Aorta (tissue), 5 donors: ENCODE data around the gene PADI3. TPM values are rescaled to one million over a fixed set of nuclear protein-coding genes. Genes with fewer than 3 reads are reported as not detected.

Experiments
- ATAC-seq: fragments of 200-7000 bp; cut with Tn5 transposase; one replicate; pipeline ENCODE4 v1.9.1; 2022; ENCODE audit warnings: moderate library complexity; ENCODE audit not compliant: low FRiP score
- DNase-seq, 2 donors: peaks; one replicate each; pipeline ENCODE4 v3.0.0-alpha.2; 2020
- H3K27ac ChIP-seq, 2 donors: one replicate each; pipeline ENCODE4 v1.5.1; 2013; ENCODE audit warnings: low read length in 2 of 2, mild to moderate bottlenecking in 2 of 2, moderate library complexity in 2 of 2, control low read depth in 1 of 2, inconsistent platforms in 1 of 2, low read depth in 1 of 2
- H3K27me3 ChIP-seq, 2 donors: one replicate each; pipeline ENCODE4 v1.6.1; 2013; ENCODE audit warnings: control low read depth in 1 of 2, low read length in 1 of 2, mild to moderate bottlenecking in 1 of 2, moderate library complexity in 1 of 2; ENCODE audit not compliant: insufficient read depth in 2 of 2, control insufficient read depth in 1 of 2
- H3K36me3 ChIP-seq, 2 donors: one replicate each; pipeline ENCODE4 v1.6.1; 2013; ENCODE audit warnings: control low read depth in 1 of 2, low read length in 1 of 2, mild to moderate bottlenecking in 1 of 2; ENCODE audit not compliant: insufficient read depth in 2 of 2, control insufficient read depth in 1 of 2
- H3K4me1 ChIP-seq, 2 donors: one replicate each; pipeline ENCODE4 v1.6.1; 2013; ENCODE audit warnings: low read length in 2 of 2, control low read depth in 1 of 2, mild to moderate bottlenecking in 1 of 2, moderate library complexity in 1 of 2; ENCODE audit not compliant: insufficient read depth in 2 of 2, control insufficient read depth in 1 of 2
- H3K4me3 ChIP-seq, 2 donors: one replicate each; pipeline ENCODE4 v1.5.1; 2013; ENCODE audit warnings: low read length in 2 of 2, control low read depth in 1 of 2, mild to moderate bottlenecking in 1 of 2
- H3K9me3 ChIP-seq: one replicate; pipeline ENCODE4 v1.6.1; 2013; ENCODE audit warnings: mild to moderate bottlenecking, low read length; ENCODE audit not compliant: control insufficient read depth
- WGBS, 2 donors: extraction: QIAGEN DNeasy Blood & Tissue Kit; methylation state at CpG; one replicate each; pipeline ENCODE4 v1.1.7; 2013; 5-methylcytosine and 5-hydroxymethylcytosine counted together
- intact Hi-C, 2 donors: fragments of 100-400 bp; cut with DNase I; formaldehyde crosslinking; loops; one replicate each; pipeline versions ENCODE4 v1.14.2 to v1.15.0; 2022
- polyA plus RNA-seq, 2 donors: library from polyadenylated mRNA; stranded (reverse); fragments of 200-250 nt; gene quantifications; one replicate each; pipeline ENCODE4 v1.2.3, GENCODE V29; 2013
- total RNA-seq, 2 donors: library from RNA; stranded (reverse); fragmentation: NEBNext Ultra II Directional; extraction: Animal tissue kit (Norgen Biotek cat#: 25700); gene quantifications; one replicate each; pipeline ENCODE4 v1.2.1, GENCODE V29; 2021
- donor health status: healthy with polysubstance abuse.
- donor health status: Bipolar disorder and iron deficiency.
- donor health status: DM: no; HTN: no; CAD: no.
- donor health status: DM: no; HTN: no; CAD: no.
- donor health status: DM: yes; HTN: yes; CAD: no.

PADI3 gene
- total and polyA plus RNA-seq, 4 donors: not detected

- no peaks in the 10 kb centered on the region for H3K9me3 ChIP-seq
- no peak for ATAC-seq
- no peaks in the 10 kb centered on the region for H3K27me3 ChIP-seq
- H3K36me3 ChIP-seq: no peaks in the 10 kb centered on the region
- H3K27ac ChIP-seq: no peak overlapping the region
- WGBS, 2 donors: 71 to 82% methylated on average over 4 of the region's 4 CpGs
- intact Hi-C loops: no loop called here
- H3K4me1 ChIP-seq: no peaks in the 10 kb centered on the region
- H3K4me3 ChIP-seq: no peak overlapping the region
- no peak for DNase-seq
Observed at GRCh38 chr1:17206196-17206595, 42.7 kb upstream of the PADI3 start.

GRCh38 chr1:17207046-17207445, 41.9 kb upstream of the PADI3 start:
- 47 to 48% methylated on average over 4 of the region's 4 CpGs for WGBS, 2 donors
- ATAC-seq: no peak

GRCh38 chr1:17207540-17207939, 41.4 kb upstream of the PADI3 start:
- Histone ChIP-seq H3K36me3 (no peaks in the 10 kb centered on the region), H3K9me3 (no peaks in the 10 kb centered on the region), H3K4me3 (no peak overlapping the region), H3K27me3 (no peaks in the 10 kb centered on the region), H3K4me1 (no peaks in the 10 kb centered on the region), H3K27ac (no peak overlapping the region)
- 77 to 86% methylated on average over 5 of the region's 5 CpGs for WGBS, 2 donors
- DNase-seq: no peak
- intact Hi-C loops: no loop called here
- ATAC-seq: no peak

More at GRCh38 chr1:17207046-17207445, 41.9 kb upstream of the PADI3 start:
- Histone ChIP-seq H3K27ac (no peak overlapping the region), H3K4me3 (no peak overlapping the region), H3K4me1 (no peaks in the 10 kb centered on the region), H3K27me3 (no peaks in the 10 kb centered on the region), H3K36me3 (no peaks in the 10 kb centered on the region), H3K9me3 (no peaks in the 10 kb centered on the region)
- intact Hi-C loops: no loop called here
- DNase-seq: peak in 1 of 2 donors; percentile 86

DNA sequence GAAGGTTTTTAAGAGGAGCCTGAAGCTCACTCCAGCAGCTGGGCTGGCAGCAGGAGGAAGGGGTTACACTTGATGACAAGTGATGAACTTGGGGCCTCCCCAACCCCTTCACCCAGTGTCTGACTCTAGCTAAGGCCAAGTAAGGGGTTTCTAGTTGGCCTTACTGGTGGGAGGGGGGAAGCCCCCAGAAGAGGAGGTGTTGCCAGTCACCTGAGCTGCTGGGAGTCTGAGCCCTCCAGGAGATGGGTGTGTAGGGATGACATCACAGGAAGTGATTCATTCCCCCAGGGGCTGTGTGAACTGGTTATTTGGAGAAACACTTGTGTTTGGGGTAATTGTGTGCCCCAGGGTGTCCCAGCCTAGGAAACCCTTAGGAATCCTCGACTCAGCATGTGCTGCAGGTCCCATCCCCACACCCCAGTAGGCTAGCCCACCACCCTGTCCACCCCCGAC, 40.9 kb upstream of the PADI3 start:
- DNase-seq: no peak
- Histone ChIP-seq H3K36me3 (no peaks in the 10 kb centered on the region), H3K9me3 (no peaks in the 10 kb centered on the region), H3K4me1 (no peaks in the 10 kb centered on the region), H3K27me3 (no peaks in the 10 kb centered on the region), H3K4me3 (no peak overlapping the region), H3K27ac (no peak overlapping the region)
- no peak for ATAC-seq
- 57 to 83% methylated on average over 2 of the region's 2 CpGs for WGBS, 2 donors
- intact Hi-C loops: no loop called here

- Histone ChIP-seq H3K36me3 (no peaks in the 10 kb centered on the region), H3K4me1 (no peaks in the 10 kb centered on the region), H3K27ac (no peak overlapping the region), H3K27me3 (no peaks in the 10 kb centered on the region), H3K9me3 (no peaks in the 10 kb centered on the region), H3K4me3 (no peak overlapping the region)
- 81 to 95% methylated on average over 3 of the region's 3 CpGs for WGBS, 2 donors
- intact Hi-C loops: no loop called here
- no peak for ATAC-seq
- DNase-seq: no peak
Observed at GRCh38 chr1:17208546-17208945, 40.4 kb upstream of the PADI3 start.

DNA sequence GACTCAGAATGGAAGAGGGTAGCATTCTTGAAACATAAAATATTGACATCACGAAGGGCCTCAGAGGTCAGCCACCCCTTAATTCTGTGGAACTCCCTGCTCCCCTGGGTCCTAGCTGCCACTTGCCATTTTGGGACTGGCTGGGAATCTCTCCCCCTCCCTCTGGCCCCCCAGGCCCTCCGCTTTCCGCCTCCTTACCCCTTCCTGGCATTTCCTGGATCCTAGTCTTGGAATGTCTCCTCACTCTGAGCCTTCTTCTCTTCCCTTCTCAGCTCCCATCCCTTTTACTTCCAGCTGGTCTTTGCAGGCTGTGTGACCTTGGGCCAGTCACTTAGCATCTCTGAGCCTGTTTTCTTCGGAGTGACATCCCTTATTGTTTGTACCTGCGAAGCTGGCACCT, 39.5 kb upstream of the PADI3 start:
- no peaks in the 10 kb centered on the region for H3K4me1 ChIP-seq
- no peak overlapping the region for H3K4me3 ChIP-seq
- no peaks in the 10 kb centered on the region for H3K9me3 ChIP-seq
- WGBS, 2 donors: 84 to 86% methylated on average over 5 of the region's 5 CpGs
- H3K36me3 ChIP-seq: no peaks in the 10 kb centered on the region
- ATAC-seq (no peak), DNase-seq (no peak)
- no peak overlapping the region for H3K27ac ChIP-seq
- intact Hi-C loops: no loop called here
- no peaks in the 10 kb centered on the region for H3K27me3 ChIP-seq

- H3K27me3 ChIP-seq: no peaks in the 10 kb centered on the region
Observed at GRCh38 chr1:17210176-17210575, 38.7 kb upstream of the PADI3 start.

GRCh38 chr1:17211377-17211776, 37.5 kb upstream of the PADI3 start:
- Histone ChIP-seq H3K27me3 (no peaks in the 10 kb centered on the region), H3K36me3 (no peaks in the 10 kb centered on the region), H3K9me3 (no peaks in the 10 kb centered on the region), H3K4me1 (no peaks in the 10 kb centered on the region), H3K4me3 (no peak overlapping the region), H3K27ac (no peak overlapping the region)
- ATAC-seq (no peak), DNase-seq (no peak)
- intact Hi-C loops: no loop called here
- WGBS, 2 donors: 96 to 98% methylated on average over 5 of the region's 5 CpGs

More at GRCh38 chr1:17210176-17210575, 38.7 kb upstream of the PADI3 start:
- Histone ChIP-seq H3K9me3 (no peaks in the 10 kb centered on the region), H3K36me3 (no peaks in the 10 kb centered on the region), H3K4me1 (no peaks in the 10 kb centered on the region), H3K4me3 (no peak overlapping the region), H3K27ac (no peak overlapping the region)
- WGBS, 2 donors: 96 to 97% methylated on average over 8 of the region's 8 CpGs
- DNase-seq (no peak), ATAC-seq (no peak)
- intact Hi-C loops: no loop called here

DNA sequence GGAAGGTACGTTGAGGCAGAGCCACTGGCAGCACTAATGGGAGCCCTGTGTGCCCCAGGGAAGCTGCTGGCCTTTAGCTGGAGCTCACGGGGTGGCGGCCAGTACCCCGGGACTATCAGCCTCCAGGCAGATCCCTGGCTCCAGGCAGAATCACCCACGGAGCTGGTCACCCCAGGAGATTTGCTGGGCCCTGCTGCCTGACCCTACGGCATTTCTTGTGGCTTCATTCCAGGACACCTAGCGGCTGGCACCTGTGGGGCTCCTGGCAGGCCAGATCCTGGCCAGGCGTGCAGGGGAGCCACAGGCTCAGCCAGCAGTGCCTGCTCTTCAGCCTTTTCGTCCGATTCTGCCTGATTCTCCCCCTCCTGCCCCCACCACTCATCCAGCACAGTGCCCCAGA, 36.9 kb upstream of the PADI3 start:
- DNase-seq (no peak), ATAC-seq (no peak)
- intact Hi-C loops: no loop called here
- Histone ChIP-seq H3K4me3 (no peak overlapping the region), H3K36me3 (no peaks in the 10 kb centered on the region), H3K27ac (no peak overlapping the region), H3K27me3 (no peaks in the 10 kb centered on the region), H3K4me1 (no peaks in the 10 kb centered on the region), H3K9me3 (no peaks in the 10 kb centered on the region)
- WGBS, 2 donors: 72 to 76% methylated on average over 10 of the region's 10 CpGs
